ENCODE results near the gene KRTAP6-1.

Gene KRTAP6-1

GRCh38 chr21:30613836-30614235 lies at the start of gene KRTAP6-1:
Gene KRTAP6-1 (minus strand): TSS chr21:30613930. CDS start chr21:30613904, 26 bp downstream.
- DNase-seq: no peak

GRCh38 chr21:30652891-30653290 lies 39.2 kb upstream of the KRTAP6-1 start:
- DNase-seq: no peak

GRCh38 chr21:30646904-30647414 lies 33.2 kb upstream of the KRTAP6-1 start:
- DNase-seq: no peak

- no peak for DNase-seq
Measured at GRCh38 chr21:30642564-30642963, 28.8 kb upstream of the KRTAP6-1 start, which contains the start of gene KRTAP20-3. Gene KRTAP20-3 (plus strand): TSS chr21:30642864.

- DNase-seq: no peak
Measured at GRCh38 chr21:30638686-30639085, 25.0 kb upstream of the KRTAP6-1 start.

- no peak for DNase-seq
Measured at GRCh38 chr21:30634906-30635305, 21.2 kb upstream of the KRTAP6-1 start, which contains the start of gene KRTAP20-2. Gene KRTAP20-2 (plus strand): TSS chr21:30635206. CDS start chr21:30635264, 58 bp downstream.

GRCh38 chr21:30629200-30629599 lies 15.5 kb upstream of the KRTAP6-1 start:
- no peak for DNase-seq

GRCh38 chr21:30628109-30628508 lies 14.4 kb upstream of the KRTAP6-1 start:
- DNase-seq: no peak

- DNase-seq: no peak
Measured at GRCh38 chr21:30625449-30626165, 11.9 kb upstream of the KRTAP6-1 start.

GRCh38 chr21:30623362-30623761 lies 9.6 kb upstream of the KRTAP6-1 start:
- no peak for DNase-seq

- DNase-seq: no peak
Measured at GRCh38 chr21:30620522-30620921, 6.8 kb upstream of the KRTAP6-1 start, which contains the start of gene KRTAP20-4. Gene KRTAP20-4 (plus strand): TSS chr21:30620627.

- no peak for DNase-seq
Measured at GRCh38 chr21:30620080-30620479, 6.3 kb upstream of the KRTAP6-1 start.

- DNase-seq: no peak
Measured at GRCh38 chr21:30616125-30616524, 2.4 kb upstream of the KRTAP6-1 start, which contains the start of gene KRTAP20-1. Gene KRTAP20-1 (plus strand): TSS chr21:30616425. CDS start chr21:30616455, 30 bp downstream.

GRCh38 chr21:30615199-30615598 lies 1.5 kb upstream of the KRTAP6-1 start:
- no peak for DNase-seq

GRCh38 chr21:30612132-30612531 lies 1.6 kb downstream of the KRTAP6-1 start:
- no peak for DNase-seq

GRCh38 chr21:30605968-30606367 lies 7.8 kb downstream of the KRTAP6-1 start:
- DNase-seq: no peak

GRCh38 chr21:30600787-30601186 lies 12.9 kb downstream of the KRTAP6-1 start, which contains the start of gene KRTAP22-1:
Gene KRTAP22-1 (plus strand): TSS chr21:30601087.
- DNase-seq: no peak

- DNase-seq: no peak
Measured at GRCh38 chr21:30598802-30599201, 14.9 kb downstream of the KRTAP6-1 start, which contains the start of gene KRTAP6-2. Gene KRTAP6-2 (minus strand): TSS chr21:30598902. CDS start chr21:30598874, 28 bp downstream.

GRCh38 chr21:30592140-30592539 lies 21.6 kb downstream of the KRTAP6-1 start, which contains the start of gene KRTAP6-3:
Gene KRTAP6-3 (plus strand): TSS chr21:30592440. CDS start chr21:30592446, 6 bp downstream.
- DNase-seq: no peak

GRCh38 chr21:30590297-30590696 lies 23.4 kb downstream of the KRTAP6-1 start, which contains the start of gene KRTAP22-2:
Gene KRTAP22-2 (minus strand): TSS chr21:30590397.
- DNase-seq: no peak

GRCh38 chr21:30582870-30583269 lies 30.9 kb downstream of the KRTAP6-1 start:
- DNase-seq: no peak

GRCh38 chr21:30580132-30580531 lies 33.6 kb downstream of the KRTAP6-1 start:
- DNase-seq: no peak

GRCh38 chr21:30579346-30579745 lies 34.4 kb downstream of the KRTAP6-1 start:
- DNase-seq: no peak

- DNase-seq: no peak
Measured at GRCh38 chr21:30577766-30578165, 36.0 kb downstream of the KRTAP6-1 start.
